ENCODE measurements around the gene LRRC75A.

- TF ChIP-seq POLR2A (IDR thresholded peaks at IDR 0.05), result no peak
- TF ChIP-seq CTCF (IDR thresholded peaks at IDR 0.05), result no peak
- peak; percentile 30 for TF ChIP-seq POLR2AphosphoS5 (IDR thresholded peaks at IDR 0.05)
Measured at GRCh38 chr17:16468428-16468992, 23.5 kb downstream of the LRRC75A start.

Measured in prostate gland (tissue), 2 donors.